Activated CD4-positive, alpha-beta T cell treated with anti-CD3 and anti-CD28 coated beads for 36 hours (primary cell): ENCODE results near the gene CDK15. TPM values are rescaled to one million over a fixed set of nuclear protein-coding genes. Genes with fewer than 3 reads are reported as not detected.

Experiments
- ATAC-seq: fragments of 200-7000 bp; cut with Tn5 transposase; one replicate; pipeline ENCODE4 v1.10.0; 2021; ENCODE audit warnings: mild to moderate bottlenecking, moderate library complexity
- CTCF ChIA-PET: fragments of 350-600 bp; sonication (Branson Sonifier 250); formaldehyde crosslinking; loops from one replicate; lab custom pipeline; 2021; ENCODE audit warnings: antibody characterized with exemption; lab: Charles Lee
- POLR2A ChIA-PET: fragments of 350-600 bp; sonication (Branson Sonifier 250); formaldehyde crosslinking; loops from one replicate; lab custom pipeline; 2021; ENCODE audit warnings: antibody characterized with exemption, inconsistent platforms; lab: Charles Lee
- DNase-seq: peaks from one replicate; pipeline ENCODE4 v3.0.0-alpha.2; 2020
- H3K27ac Mint-ChIP-seq: one replicate; pipeline ENCODE4 v1.8.0; 2021; ENCODE audit warnings: mixed read lengths
- H3K27me3 Mint-ChIP-seq: one replicate; pipeline ENCODE4 v1.8.0; 2021; ENCODE audit warnings: mixed read lengths
- H3K36me3 Mint-ChIP-seq: one replicate; pipeline ENCODE4 v1.8.0; 2021; ENCODE audit warnings: low read depth, mixed read lengths
- H3K4me1 Mint-ChIP-seq: one replicate; pipeline ENCODE4 v1.8.0; 2021; ENCODE audit warnings: mixed read lengths
- H3K4me3 Mint-ChIP-seq: one replicate; pipeline ENCODE4 v1.8.0; 2021; ENCODE audit warnings: mild to moderate bottlenecking, moderate library complexity, mixed read lengths
- H3K9me3 Mint-ChIP-seq: one replicate; pipeline ENCODE4 v1.8.0; 2021; ENCODE audit warnings: low read depth, mixed read lengths
- intact Hi-C, 2 experiments: fragments of 100-400 bp; cut with DNase I in 1 of 2; cut with micrococcal nuclease in 1 of 2; formaldehyde crosslinking; loops; one replicate each; pipeline versions ENCODE4 v1.14.2 to v1.15.1; 2022 to 2024; cut with DNase I, micrococcal nuclease
- total RNA-seq, 2 experiments: library from RNA; stranded (reverse); gene quantifications; one replicate each; pipeline ENCODE4 v1.2.3, GENCODE V29; 2021

The CDK15 gene
- total RNA-seq, 2 experiments from 2014 or later, result not detected

DNA sequence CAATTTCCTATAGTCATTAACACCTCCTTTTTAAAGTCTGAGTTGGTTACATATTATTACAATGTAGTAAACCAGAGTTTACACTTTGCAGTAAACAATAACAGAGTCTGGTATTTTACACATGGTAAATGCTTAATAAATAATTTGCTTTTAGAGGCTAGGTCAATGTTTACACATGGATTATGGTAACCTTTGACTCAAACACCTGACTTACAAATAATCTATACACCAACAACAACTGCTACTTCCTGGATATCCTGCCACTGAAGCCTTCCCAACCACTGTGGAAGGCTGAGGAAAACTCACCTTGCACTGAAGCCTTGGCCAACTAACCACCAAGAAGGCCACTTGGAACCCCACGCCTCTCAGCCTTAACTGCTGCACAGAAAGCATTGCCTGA lies 31.0 kb upstream of the CDK15 start:
- peaks cover 25% of the 10 kb centered on the region for H3K4me1 Mint-ChIP-seq
- no peak overlapping the region for H3K27ac Mint-ChIP-seq
- ChIA-PET CTCF (interaction anchor here (1.4 kb wide), 1 partner anchor 8 kb away, joined by 3 read pairs; no protein-coding TSS in a partner anchor), POLR2A (no interaction called here)
- no peak for ATAC-seq
- peaks cover 3% of the 10 kb centered on the region for H3K36me3 Mint-ChIP-seq
- DNase-seq, result no peak
- no peak overlapping the region for H3K4me3 Mint-ChIP-seq
- H3K9me3 Mint-ChIP-seq, result no peaks in the 10 kb centered on the region
- no peaks in the 10 kb centered on the region for H3K27me3 Mint-ChIP-seq
- intact Hi-C loops, result loop anchor here in 1 of 2 experiments (10.0 kb wide), 1 partner anchor 321 kb away; the partner anchor contains the start of genes STRADB and TRAK2

GRCh38 chr2:201777043-201777442 lies 29.3 kb upstream of the CDK15 start:
- Mint-ChIP-seq H3K4me3 (no peak overlapping the region), H3K9me3 (no peaks in the 10 kb centered on the region), H3K27me3 (no peaks in the 10 kb centered on the region), H3K27ac (no peak overlapping the region), H3K4me1 (peaks cover 32% of the 10 kb centered on the region), H3K36me3 (no peaks in the 10 kb centered on the region)
- ChIA-PET POLR2A (no interaction called here), CTCF (no interaction called here)
- no peak for ATAC-seq
- DNase-seq, result no peak
- intact Hi-C loops, result loop anchor here in 1 of 2 experiments (10.0 kb wide), 1 partner anchor 322 kb away; the partner anchor contains the start of genes STRADB and TRAK2

DNA sequence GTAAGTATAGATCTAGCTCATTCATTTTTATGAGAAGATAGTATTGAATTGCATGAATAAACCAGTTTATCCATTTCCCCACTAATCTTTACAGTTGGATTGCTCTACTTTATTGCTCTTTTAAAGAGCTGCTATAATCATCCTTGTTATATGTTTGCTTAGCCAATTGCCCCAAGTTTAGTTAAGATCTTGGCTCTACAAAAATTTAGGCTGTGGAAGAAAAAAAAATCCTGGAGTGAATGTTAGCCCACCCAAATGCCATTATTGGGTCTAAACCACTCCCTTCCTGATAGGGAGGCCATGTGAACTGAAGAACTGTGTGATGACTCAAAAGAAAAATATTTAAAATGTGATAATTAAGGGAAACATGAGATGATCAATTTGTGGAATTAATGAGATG lies 28.5 kb upstream of the CDK15 start:
- Mint-ChIP-seq H3K9me3 (no peaks in the 10 kb centered on the region), H3K27me3 (peaks cover 3% of the 10 kb centered on the region), H3K27ac (no peak overlapping the region), H3K4me3 (no peak overlapping the region), H3K36me3 (no peaks in the 10 kb centered on the region), H3K4me1 (peaks cover 32% of the 10 kb centered on the region)
- DNase-seq, result no peak
- POLR2A ChIA-PET, result no interaction called here
- ATAC-seq, result no peak
- intact Hi-C loops, result loop anchor here in 1 of 2 experiments (10.0 kb wide), 1 partner anchor 323 kb away; the partner anchor contains the start of genes STRADB and TRAK2
- CTCF ChIA-PET, result interaction anchor here (0.6 to 1.0 kb wide), 3 partner anchors 95 to 444 kb away, joined by 3 read pairs; no protein-coding TSS in a partner anchor

- CTCF ChIA-PET, result interaction anchor here (0.6 to 1.9 kb wide), 5 partner anchors 12 to 339 kb away, joined by 3 to 5 read pairs (median 4); no protein-coding TSS in a partner anchor
- no peak for ATAC-seq
- intact Hi-C loops, result loop anchor here (1.0 to 10.0 kb wide), 8 partner anchors 138 to 1459 kb away; partner anchors contain the start of genes STRADB (in 2 of the 2), TRAK2 (in 2 of the 2), CYP20A1 (in 1 of the 2) and FZD7 (in 1 of the 2)
Measured at GRCh38 chr2:201779901-201780673, 26.2 kb upstream of the CDK15 start.

DNA sequence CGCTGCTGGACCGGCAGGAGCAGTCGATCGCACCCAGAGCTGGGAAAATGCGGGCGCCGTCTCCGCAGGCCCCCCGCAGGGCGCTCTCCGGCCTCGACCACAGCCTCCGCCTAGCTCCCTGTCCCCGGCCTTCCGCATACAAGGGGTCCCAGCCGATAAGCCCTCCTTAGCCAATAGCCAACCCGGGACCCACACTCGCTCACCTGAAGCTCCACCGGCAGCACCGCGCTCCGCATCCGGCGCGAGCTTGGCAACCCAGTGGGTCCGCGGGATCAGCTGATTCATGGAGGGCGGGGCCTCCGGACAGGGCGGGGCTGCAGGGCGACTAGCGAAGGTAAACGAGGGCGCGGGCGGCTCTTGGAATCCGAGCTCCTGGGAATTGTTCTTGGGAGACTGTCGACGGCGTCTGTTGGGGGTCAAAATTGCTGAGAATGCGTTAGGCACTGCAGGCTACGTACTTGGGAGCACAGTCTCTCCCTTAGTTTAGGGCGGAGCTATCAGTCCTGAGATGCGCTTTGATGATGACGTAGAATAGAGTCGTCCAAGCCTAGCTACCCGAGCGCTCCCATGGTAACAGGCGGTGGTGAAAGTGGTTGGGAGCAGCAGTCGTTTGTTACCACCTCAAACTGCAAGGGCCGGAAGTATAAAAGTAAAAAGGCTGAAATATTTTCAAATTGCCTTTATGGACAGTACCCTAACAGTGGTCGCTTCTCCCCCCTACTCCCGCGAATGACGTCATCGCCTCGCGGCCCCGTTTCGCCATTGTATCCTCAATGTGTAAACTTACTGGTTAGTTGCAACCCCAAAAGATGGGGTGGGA lies 25.5 kb upstream of the CDK15 start, which contains the start of gene ALS2:
ALS2 (minus strand) TSS at position 260 of the 820 bp plus-strand sequence. CDS start 12,048 bp downstream, outside the sequence.
- Mint-ChIP-seq H3K27ac (peak within 1 kb of the TSS; percentile 92), H3K4me1 (peaks cover 25% of the 10 kb centered on the region), H3K27me3 (peaks cover 7% of the 10 kb centered on the region), H3K36me3 (no peaks in the 10 kb centered on the region), H3K9me3 (no peaks in the 10 kb centered on the region), H3K4me3 (peak within 1 kb of the TSS; percentile 84)
- ATAC-seq (peak; percentile 95), DNase-seq (peak; percentile 96)
- intact Hi-C loops, result loop anchor here (1.0 to 5.0 kb wide), 10 partner anchors 139 to 1458 kb away; partner anchors contain the start of genes FZD7 (in 2 of the 2), BMPR2 (in 1 of the 2), CYP20A1 (in 1 of the 2) and NBEAL1 (in 1 of the 2)
- ChIA-PET POLR2A (interaction anchor here (0.6 to 1.3 kb wide), 4 partner anchors 79 to 491 kb away, joined by 3 to 13 read pairs (median 4); partner anchors contain the start of genes STRADB and TRAK2), CTCF (interaction anchor here (0.7 to 1.9 kb wide), 5 partner anchors 12 to 340 kb away, joined by 3 to 5 read pairs (median 3); no protein-coding TSS in a partner anchor)

More at GRCh38 chr2:201779901-201780673, 26.2 kb upstream of the CDK15 start:
- no peak for DNase-seq
- Mint-ChIP-seq H3K4me1 (peaks cover 25% of the 10 kb centered on the region), H3K27me3 (peaks cover 6% of the 10 kb centered on the region), H3K9me3 (no peaks in the 10 kb centered on the region), H3K27ac (peak overlapping the region; percentile 71), H3K4me3 (peak overlapping the region; percentile 84), H3K36me3 (no peaks in the 10 kb centered on the region)
- POLR2A ChIA-PET, result interaction anchor here (0.6 to 1.3 kb wide), 3 partner anchors 78 to 487 kb away, joined by 3 to 5 read pairs (median 4); partner anchors contain the start of genes STRADB and TRAK2

- CTCF ChIA-PET, result interaction anchor here (1.0 to 1.9 kb wide), 2 partner anchors 37 to 341 kb away, joined by 3 to 5 read pairs; no protein-coding TSS in a partner anchor
- intact Hi-C loops, result loop anchor here (1.0 to 5.0 kb wide), 9 partner anchors 139 to 1457 kb away; partner anchors contain the start of genes FZD7 (in 2 of the 2), BMPR2 (in 1 of the 2), CYP20A1 (in 1 of the 2) and NBEAL1 (in 1 of the 2)
Measured at GRCh38 chr2:201781557-201782051, 24.7 kb upstream of the CDK15 start.

DNA sequence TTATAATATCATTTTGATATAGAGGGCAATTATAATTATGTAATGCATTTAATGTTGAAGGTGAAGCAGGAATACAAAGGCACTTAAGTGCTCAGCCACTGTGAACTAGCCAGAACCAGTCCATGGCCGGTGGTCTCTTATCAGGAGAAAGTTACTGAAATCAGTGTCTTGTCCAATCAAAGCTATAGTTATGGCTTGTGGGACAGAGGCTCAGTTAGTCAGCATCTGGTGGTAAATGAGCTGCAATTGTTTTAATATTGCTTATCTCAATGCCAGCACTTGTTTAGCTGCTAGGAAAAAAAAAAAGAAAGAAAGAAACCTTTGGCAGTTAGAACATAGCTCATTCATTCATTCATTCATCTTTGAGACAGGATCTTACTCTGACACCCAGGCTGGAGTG lies 21.8 kb upstream of the CDK15 start:
- peaks cover 14% of the 10 kb centered on the region for H3K4me1 Mint-ChIP-seq
- H3K27ac Mint-ChIP-seq, result no peak overlapping the region
- no peaks in the 10 kb centered on the region for H3K9me3 Mint-ChIP-seq
- no peak overlapping the region for H3K4me3 Mint-ChIP-seq
- intact Hi-C loops, result loop anchor here in 1 of 2 experiments (5.0 kb wide), 1 partner anchor 142 kb away; the partner anchor contains the start of gene TMEM237
- H3K27me3 Mint-ChIP-seq, result peaks cover 10% of the 10 kb centered on the region
- H3K36me3 Mint-ChIP-seq, result no peaks in the 10 kb centered on the region
- ATAC-seq (no peak), DNase-seq (no peak)
- ChIA-PET POLR2A (no interaction called here), CTCF (interaction anchor here (0.6 to 1.0 kb wide), 2 partner anchors 12 to 103 kb away, joined by 3 read pairs; no protein-coding TSS in a partner anchor)

More at GRCh38 chr2:201781557-201782051, 24.7 kb upstream of the CDK15 start:
- peak; percentile 29 for DNase-seq
- Mint-ChIP-seq H3K27ac (peak overlapping the region; percentile 92), H3K27me3 (peaks cover 8% of the 10 kb centered on the region), H3K4me1 (peaks cover 25% of the 10 kb centered on the region), H3K36me3 (no peaks in the 10 kb centered on the region), H3K9me3 (no peaks in the 10 kb centered on the region), H3K4me3 (peak overlapping the region; percentile 84)
- peak; percentile 14 for ATAC-seq
- POLR2A ChIA-PET, result interaction anchor here (1.3 kb wide), 1 partner anchor 330 kb away, joined by 5 read pairs; the partner anchor contains the start of genes STRADB and TRAK2

DNA sequence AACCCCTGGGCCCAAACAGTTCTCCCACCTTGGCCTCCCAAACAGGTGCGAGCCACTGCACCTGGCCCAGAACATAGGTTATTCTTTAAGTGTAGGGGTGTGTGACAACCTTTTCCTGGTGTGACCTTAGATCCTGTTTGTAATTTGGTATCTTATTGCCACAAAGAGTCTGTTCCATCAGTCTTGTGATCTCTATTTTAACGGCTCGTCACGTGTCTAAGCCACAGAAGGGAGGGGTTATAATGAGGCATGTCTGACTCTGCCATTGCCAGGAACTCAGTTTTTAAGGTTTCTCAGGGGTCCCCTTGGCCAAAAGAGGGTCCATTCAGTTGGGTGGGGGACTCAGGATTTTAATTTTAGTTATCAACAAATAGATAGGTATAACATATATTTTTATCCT lies 21.2 kb upstream of the CDK15 start:
- POLR2A ChIA-PET, result no interaction called here
- H3K36me3 Mint-ChIP-seq, result no peaks in the 10 kb centered on the region
- ATAC-seq, result no peak
- H3K9me3 Mint-ChIP-seq, result no peaks in the 10 kb centered on the region
- peaks cover 9% of the 10 kb centered on the region for H3K4me1 Mint-ChIP-seq
- CTCF ChIA-PET, result interaction anchor here (1.0 kb wide), 1 partner anchor 12 kb away, joined by 3 read pairs; no protein-coding TSS in a partner anchor
- no peak overlapping the region for H3K4me3 Mint-ChIP-seq
- peaks cover 10% of the 10 kb centered on the region for H3K27me3 Mint-ChIP-seq
- no peak overlapping the region for H3K27ac Mint-ChIP-seq
- DNase-seq, result no peak
- intact Hi-C loops, result no loop called here

- Mint-ChIP-seq H3K36me3 (no peaks in the 10 kb centered on the region), H3K27me3 (peaks cover 10% of the 10 kb centered on the region), H3K4me1 (peaks cover 5% of the 10 kb centered on the region), H3K9me3 (no peaks in the 10 kb centered on the region), H3K4me3 (no peak overlapping the region), H3K27ac (no peak overlapping the region)
- CTCF ChIA-PET, result no interaction called here
- DNase-seq, result no peak
- POLR2A ChIA-PET, result no interaction called here
- no peak for ATAC-seq
- intact Hi-C loops, result no loop called here
Measured at GRCh38 chr2:201786471-201786870, 19.9 kb upstream of the CDK15 start.

- ChIA-PET CTCF (no interaction called here), POLR2A (no interaction called here)
- Mint-ChIP-seq H3K27ac (no peak overlapping the region), H3K4me3 (no peak overlapping the region), H3K9me3 (no peaks in the 10 kb centered on the region), H3K36me3 (no peaks in the 10 kb centered on the region), H3K27me3 (peaks cover 7% of the 10 kb centered on the region), H3K4me1 (no peaks in the 10 kb centered on the region)
- ATAC-seq (no peak), DNase-seq (no peak)
- intact Hi-C loops, result no loop called here
Measured at GRCh38 chr2:201788371-201788770, 18.0 kb upstream of the CDK15 start.
